DOHH2 (cell line): ENCODE results near the gene ANKS1B.

Source experiments
- H3F3A ChIP-seq: fragments of 200-600 bp; sonication (generic), shearing (Covaris generic); 2 replicates; pipeline ENCODE4 v1.6.0; 2016; ENCODE audit warnings: antibody characterized with exemption, mild to moderate bottlenecking; ENCODE audit not compliant: control insufficient read depth, insufficient read depth
- H3K27ac ChIP-seq: fragments of 200-600 bp; sonication (generic); 2 replicates; pipeline ENCODE4 v1.5.1; 2014; ENCODE audit warnings: low read depth, mild to moderate bottlenecking, low read length, moderate library complexity
- H3K27me3 ChIP-seq: fragments of 200-600 bp; sonication (generic); 2 replicates; pipeline ENCODE4 v1.6.1; 2014; ENCODE audit warnings: mild to moderate bottlenecking, low read length, mixed read lengths; ENCODE audit not compliant: control insufficient read depth
- H3K36me3 ChIP-seq: fragments of 200-600 bp; sonication (generic); 2 replicates; pipeline ENCODE4 v1.6.1; 2014; ENCODE audit warnings: mild to moderate bottlenecking, low read length, moderate library complexity, mixed read lengths; ENCODE audit not compliant: control insufficient read depth
- H3K4me1 ChIP-seq: fragments of 200-600 bp; sonication (generic); 2 replicates; pipeline ENCODE4 v1.6.1; 2014; ENCODE audit warnings: mild to moderate bottlenecking, low read length, mixed read lengths; ENCODE audit not compliant: control insufficient read depth
- H3K4me2 ChIP-seq: fragments of 200-600 bp; sonication (generic); 2 replicates; pipeline ENCODE4 v1.6.0; 2014; ENCODE audit warnings: mild to moderate bottlenecking, low read length, moderate library complexity
- H3K4me3 ChIP-seq: fragments of 200-600 bp; sonication (generic); 2 replicates; pipeline ENCODE4 v1.5.1; 2014; ENCODE audit warnings: mild to moderate bottlenecking, low read length, mixed read lengths
- H3K79me2 ChIP-seq: fragments of 200-600 bp; sonication (generic); 2 replicates; pipeline ENCODE4 v1.6.1; 2014; ENCODE audit warnings: mild to moderate bottlenecking, low read length, mixed read lengths; ENCODE audit not compliant: control insufficient read depth
- H3K9me2 ChIP-seq: fragments of 200-600 bp; sonication (generic); replicated peaks from 2 replicates; pipeline ENCODE4 v1.6.1; 2014; ENCODE audit warnings: mild to moderate bottlenecking, low read length, mixed read lengths; ENCODE audit not compliant: control insufficient read depth
- H3K9me3 ChIP-seq: fragments of 200-600 bp; sonication (generic); 2 replicates; pipeline ENCODE4 v1.6.1; 2014; ENCODE audit warnings: antibody characterized with exemption, low read length, mixed read lengths; ENCODE audit not compliant: control insufficient read depth, insufficient read depth
- H4K20me1 ChIP-seq: fragments of 200-600 bp; sonication (generic); 2 replicates; pipeline ENCODE4 v1.6.0; 2014; ENCODE audit warnings: low read depth, mild to moderate bottlenecking, antibody characterized with exemption, low read length, moderate library complexity; ENCODE audit not compliant: control insufficient read depth, insufficient read depth
- CTCF ChIP-seq: fragments of 200-600 bp; sonication (generic); IDR thresholded peaks from one replicate; pipeline ENCODE4 v1.5.1; 2014; ENCODE audit warnings: antibody characterized with exemption, mild to moderate bottlenecking, low read depth, low read length; ENCODE audit not compliant: poor library complexity, severe bottlenecking
- EZH2phosphoT487 ChIP-seq: fragments of 200-600 bp; sonication (generic); IDR thresholded peaks from 2 replicates; pipeline ENCODE4 v1.6.1; 2017; ENCODE audit warnings: borderline replicate concordance, mild to moderate bottlenecking, antibody characterized with exemption, low read length, moderate library complexity, mixed read lengths

ANKS1B gene

GRCh38 chr12:99983456-99984258 lies 1.1 kb downstream of the ANKS1B start:
- Histone ChIP-seq H3K9me3 (no peaks in the 10 kb centered on the region), H3K4me1 (peaks cover 5% of the 10 kb centered on the region), H3K79me2 (no peaks in the 10 kb centered on the region), H3K4me2 (peak overlapping the region; percentile 58; the same call in 1 of the 2 replicates), H3K9me2 (no peaks in the 10 kb centered on the region), H3K27ac (no peak overlapping the region), H3K36me3 (no peaks in the 10 kb centered on the region), H3F3A (no peaks in the 10 kb centered on the region), H3K27me3 (peaks cover 39% of the 10 kb centered on the region), H3K4me3 (no peak overlapping the region), H4K20me1 (no peaks in the 10 kb centered on the region)
- TF ChIP-seq CTCF, result no peak
- TF ChIP-seq EZH2phosphoT487, result no peak

GRCh38 chr12:99981639-99982190 lies 3.0 kb downstream of the ANKS1B start:
- Histone ChIP-seq H3K36me3 (no peaks in the 10 kb centered on the region), H3K4me3 (no peak overlapping the region), H3K4me1 (peaks cover 5% of the 10 kb centered on the region), H3K27ac (no peak overlapping the region), H3K9me3 (no peaks in the 10 kb centered on the region), H3K79me2 (no peaks in the 10 kb centered on the region), H3K4me2 (no peak overlapping the region), H3K9me2 (no peaks in the 10 kb centered on the region), H4K20me1 (no peaks in the 10 kb centered on the region), H3K27me3 (peaks cover 39% of the 10 kb centered on the region), H3F3A (no peaks in the 10 kb centered on the region)
- TF ChIP-seq EZH2phosphoT487 (no peak), CTCF (no peak)

- no peak overlapping the region for H3K4me2 ChIP-seq
- H3K27me3 ChIP-seq, result peaks cover 29% of the 10 kb centered on the region
- H3K4me3 ChIP-seq, result no peak overlapping the region
Measured at GRCh38 chr12:99979471-99979870, 5.3 kb downstream of the ANKS1B start.

More at GRCh38 chr12:99979471-99979870, 5.3 kb downstream of the ANKS1B start:
- H3K4me1 ChIP-seq, result no peaks in the 10 kb centered on the region
- no peaks in the 10 kb centered on the region for H3F3A ChIP-seq
- H3K27ac ChIP-seq, result no peak overlapping the region
- H4K20me1 ChIP-seq, result no peaks in the 10 kb centered on the region
- H3K9me3 ChIP-seq, result no peaks in the 10 kb centered on the region
- H3K36me3 ChIP-seq, result no peaks in the 10 kb centered on the region
- H3K79me2 ChIP-seq, result no peaks in the 10 kb centered on the region
- H3K9me2 ChIP-seq, result no peaks in the 10 kb centered on the region
- TF ChIP-seq CTCF (no peak), EZH2phosphoT487 (no peak)
